ENCODE results near the gene TFAP2C.

DNA sequence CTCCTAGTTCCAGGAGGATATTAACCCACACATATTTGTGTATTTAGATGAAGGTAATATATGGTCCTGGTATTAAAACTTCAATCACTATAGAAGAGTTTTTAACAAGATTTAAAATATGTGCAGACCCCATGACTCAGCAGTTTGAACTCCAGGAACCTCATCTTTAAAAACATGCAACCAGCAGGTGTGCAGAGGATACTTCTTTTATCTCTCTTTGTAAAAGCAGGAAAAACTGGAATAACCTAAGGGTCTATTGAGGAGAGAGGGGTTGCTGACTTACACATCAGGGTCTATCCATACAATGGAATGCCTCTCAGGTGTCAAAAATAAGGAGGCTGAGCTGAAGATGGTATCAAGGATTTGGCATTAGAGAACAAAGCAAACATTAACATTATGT is 36.9 kb upstream of the TFAP2C start:
- TF ChIP-seq, protein P1, sequence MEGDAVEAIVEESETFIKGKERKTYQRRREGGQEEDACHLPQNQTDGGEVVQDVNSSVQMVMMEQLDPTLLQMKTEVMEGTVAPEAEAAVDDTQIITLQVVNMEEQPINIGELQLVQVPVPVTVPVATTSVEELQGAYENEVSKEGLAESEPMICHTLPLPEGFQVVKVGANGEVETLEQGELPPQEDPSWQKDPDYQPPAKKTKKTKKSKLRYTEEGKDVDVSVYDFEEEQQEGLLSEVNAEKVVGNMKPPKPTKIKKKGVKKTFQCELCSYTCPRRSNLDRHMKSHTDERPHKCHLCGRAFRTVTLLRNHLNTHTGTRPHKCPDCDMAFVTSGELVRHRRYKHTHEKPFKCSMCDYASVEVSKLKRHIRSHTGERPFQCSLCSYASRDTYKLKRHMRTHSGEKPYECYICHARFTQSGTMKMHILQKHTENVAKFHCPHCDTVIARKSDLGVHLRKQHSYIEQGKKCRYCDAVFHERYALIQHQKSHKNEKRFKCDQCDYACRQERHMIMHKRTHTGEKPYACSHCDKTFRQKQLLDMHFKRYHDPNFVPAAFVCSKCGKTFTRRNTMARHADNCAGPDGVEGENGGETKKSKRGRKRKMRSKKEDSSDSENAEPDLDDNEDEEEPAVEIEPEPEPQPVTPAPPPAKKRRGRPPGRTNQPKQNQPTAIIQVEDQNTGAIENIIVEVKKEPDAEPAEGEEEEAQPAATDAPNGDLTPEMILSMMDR (IDR thresholded peaks at IDR 0.05; ENCODE audit: insufficient read depth, low read depth, low read length), result no peak
- no peak for TF ChIP-seq EZH2 (IDR thresholded peaks at IDR 0.05; ENCODE audit: insufficient read depth, low read length)

Data from astrocyte (in vitro differentiated cells and primary cell).